Activated CD8-positive, alpha-beta memory T cell treated with anti-CD3 and anti-CD28 coated beads, Interleukin-2, amount 50 U/mL, for 24 hours (primary cell): ENCODE results near the gene LRRC4B.
A peak's percentile ranks its signal among the peaks of the same experiment; 100 is the strongest.

Experiments used
- DNase-seq: peaks from one replicate; pipeline ENCODE4 v3.0.0-alpha.2; 2020; ENCODE audit errors: extremely low read depth

The LRRC4B gene

GRCh38 chr19:50570997-50571396 lies 2.8 kb upstream of the LRRC4B start:
- no peak for DNase-seq

DNA sequence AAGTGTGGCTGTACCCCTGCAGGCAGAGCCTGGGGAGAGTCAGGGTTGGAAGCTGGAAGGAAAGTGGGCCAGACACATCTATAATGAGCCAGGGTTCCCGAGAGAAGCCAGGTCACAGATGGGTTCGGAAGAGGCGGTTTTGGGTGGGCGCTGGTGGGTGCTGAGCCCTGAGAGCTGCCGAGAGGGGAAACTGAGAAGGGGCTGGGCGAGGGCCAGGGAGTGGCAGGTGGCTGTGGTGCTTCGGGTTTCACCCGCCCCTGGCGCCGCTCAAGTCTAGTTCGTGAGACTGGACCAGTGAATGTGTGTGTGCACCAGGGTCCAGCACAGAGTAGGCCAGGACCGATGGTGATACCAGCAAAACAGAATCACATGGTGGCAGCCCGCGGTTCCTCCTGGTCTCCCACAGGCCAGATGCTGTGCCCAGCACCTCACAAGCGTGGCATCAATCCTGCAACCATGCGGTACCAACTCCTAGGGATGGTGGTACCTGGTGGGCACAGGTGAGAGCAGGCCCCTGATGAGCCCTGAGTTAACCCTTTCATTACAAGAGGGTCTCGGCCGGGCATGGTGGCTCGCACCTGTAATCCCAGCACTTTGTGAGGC lies 1.8 kb upstream of the LRRC4B start:
- no peak for DNase-seq

- DNase-seq, result no peak
Observed at GRCh38 chr19:50568728-50569698, 778 bp upstream of the LRRC4B start.

DNA sequence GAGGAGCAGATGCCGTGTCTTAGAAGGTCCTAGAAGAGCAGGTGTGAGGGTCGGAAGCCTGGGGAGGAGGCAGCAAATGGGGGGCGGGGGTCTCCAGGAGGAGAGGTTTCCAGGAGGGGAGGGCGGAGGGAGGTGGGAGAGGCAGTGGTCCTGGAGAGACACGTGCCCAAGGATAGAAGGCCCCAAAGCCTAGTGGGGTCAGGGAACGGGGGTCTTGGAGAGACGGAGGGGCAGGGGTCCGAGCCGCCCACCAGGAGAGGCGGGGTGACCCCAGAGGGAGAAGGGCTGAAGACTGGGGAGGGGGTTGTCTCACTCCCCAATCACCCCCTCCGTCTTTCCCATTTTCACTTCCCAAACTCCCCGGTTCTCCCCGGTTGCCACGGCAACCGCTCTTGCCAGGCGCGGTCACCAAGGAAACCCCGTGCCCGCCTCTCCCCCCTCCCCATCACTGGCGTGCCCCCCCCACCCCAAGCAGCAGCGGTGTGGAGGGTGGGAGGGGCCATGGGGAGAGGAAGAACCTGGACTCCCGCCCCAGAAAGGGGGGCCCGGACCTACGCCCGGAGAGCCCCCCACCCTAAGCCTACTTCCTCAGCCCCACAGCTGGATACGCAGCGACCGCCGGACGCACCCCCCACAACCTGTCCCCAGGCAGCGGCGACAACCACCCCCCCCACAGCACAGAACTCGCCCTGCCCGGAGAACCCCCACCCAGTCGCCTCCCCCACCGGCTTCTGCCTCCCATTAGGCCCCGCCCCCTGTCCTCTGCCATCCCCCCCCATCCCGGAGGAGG lies 988 bp downstream of the LRRC4B start:
- no peak for DNase-seq

GRCh38 chr19:50565984-50566903 lies 2.0 kb downstream of the LRRC4B start:
- no peak for DNase-seq

DNA sequence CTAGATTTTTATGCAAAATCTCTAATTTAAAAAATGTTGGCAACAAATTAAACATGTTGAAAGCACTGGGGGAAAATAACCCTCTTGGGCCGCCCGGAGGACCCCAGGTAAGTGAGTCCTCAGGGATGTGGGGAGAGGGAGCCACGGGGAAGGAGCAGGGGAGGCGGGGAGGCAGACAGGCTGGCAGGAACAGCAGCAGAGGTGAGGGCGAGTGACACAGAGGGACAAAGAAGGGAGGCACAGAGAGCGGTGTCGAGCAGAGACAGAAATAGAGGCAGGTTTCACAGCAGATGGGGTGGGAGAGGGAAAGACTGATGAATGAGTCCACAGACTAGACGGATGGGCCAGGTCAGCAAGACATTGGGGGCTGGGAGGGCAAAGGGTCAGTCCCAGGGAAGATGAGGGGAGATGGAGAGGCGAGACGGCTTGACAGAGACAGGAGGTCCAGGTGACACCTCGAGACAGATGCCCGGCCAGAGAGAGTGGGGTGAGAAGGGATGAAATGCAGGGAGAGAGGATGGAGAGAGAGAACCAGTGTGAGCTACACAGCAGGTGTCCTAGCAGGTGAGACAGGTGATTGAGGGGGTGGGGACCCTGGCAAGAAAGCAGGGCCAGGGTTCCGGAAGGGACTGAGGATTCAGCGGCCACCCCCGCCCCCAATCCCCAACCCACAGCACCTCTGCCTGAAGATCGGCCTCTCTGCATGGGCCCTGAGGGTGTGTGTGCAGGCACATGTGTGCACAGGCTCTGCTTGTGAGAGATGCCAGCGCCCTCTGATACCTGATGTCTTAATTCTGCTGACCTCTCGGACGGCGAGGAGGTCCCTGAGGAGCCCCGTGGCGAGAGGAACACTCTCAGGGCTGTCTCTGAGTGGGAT lies 3.8 kb downstream of the LRRC4B start:
- DNase-seq, result no peak

GRCh38 chr19:50563597-50563996 lies 4.6 kb downstream of the LRRC4B start:
- no peak for DNase-seq

DNA sequence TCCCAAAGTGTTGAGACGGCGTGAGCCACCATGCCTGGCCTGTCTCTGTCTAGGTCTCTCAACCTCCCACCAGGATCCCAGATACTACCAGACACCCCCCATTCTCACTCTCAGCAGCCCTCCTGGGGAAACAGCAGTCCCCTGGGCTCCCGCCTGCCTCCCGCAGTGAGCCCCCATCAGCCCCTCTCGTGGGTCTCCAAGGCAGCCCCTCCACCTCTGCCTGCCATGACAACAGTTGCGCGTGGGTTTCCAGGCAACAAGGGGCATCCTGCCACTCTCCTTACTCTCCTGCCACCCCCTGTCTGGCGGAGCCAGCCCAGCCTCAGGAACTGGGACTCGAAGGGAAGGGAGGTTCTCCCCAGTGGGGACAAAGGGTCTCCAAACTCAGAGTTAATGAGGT lies 5.2 kb downstream of the LRRC4B start:
- DNase-seq, result no peak

DNA sequence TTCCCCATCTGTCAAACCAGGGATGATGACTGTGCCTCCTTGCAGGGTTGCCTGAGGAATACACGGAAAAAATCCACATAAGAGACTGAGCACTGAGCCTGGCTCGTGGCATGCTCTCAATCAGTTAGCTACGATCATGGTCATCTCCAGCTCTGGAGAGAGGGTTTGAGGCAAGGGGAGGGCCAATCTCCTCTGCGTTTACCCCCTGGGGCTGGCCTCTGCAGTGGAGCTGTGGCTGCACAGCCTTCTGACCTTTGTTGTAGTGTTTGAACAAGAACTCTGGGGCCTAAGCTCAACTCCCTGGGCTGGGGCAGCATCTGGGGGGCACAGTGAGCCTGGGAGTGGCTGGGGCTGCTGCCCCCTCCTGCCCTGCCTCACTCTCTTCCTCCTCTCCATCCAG lies 5.9 kb downstream of the LRRC4B start:
- DNase-seq, result no peak

DNA sequence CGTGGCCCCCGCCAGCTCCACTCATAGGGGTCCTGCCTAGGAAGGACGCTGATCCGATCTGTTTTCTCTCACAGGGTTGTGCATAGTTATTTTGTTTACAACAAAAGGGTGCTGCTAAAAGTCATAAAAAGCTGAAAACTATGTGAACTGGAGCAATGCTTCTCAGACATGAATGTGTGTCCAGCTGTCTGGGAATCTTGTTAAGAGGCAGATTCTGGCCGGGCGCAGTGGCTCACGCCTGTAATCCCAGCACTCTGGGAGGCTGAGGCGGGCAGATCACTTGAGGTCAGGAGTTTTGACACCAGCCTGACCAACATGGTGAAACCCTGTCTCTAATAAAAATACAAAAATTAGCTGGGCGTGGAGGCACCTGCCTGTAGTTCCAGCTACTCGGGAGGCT lies 8.6 kb downstream of the LRRC4B start:
- DNase-seq, result no peak

DNA sequence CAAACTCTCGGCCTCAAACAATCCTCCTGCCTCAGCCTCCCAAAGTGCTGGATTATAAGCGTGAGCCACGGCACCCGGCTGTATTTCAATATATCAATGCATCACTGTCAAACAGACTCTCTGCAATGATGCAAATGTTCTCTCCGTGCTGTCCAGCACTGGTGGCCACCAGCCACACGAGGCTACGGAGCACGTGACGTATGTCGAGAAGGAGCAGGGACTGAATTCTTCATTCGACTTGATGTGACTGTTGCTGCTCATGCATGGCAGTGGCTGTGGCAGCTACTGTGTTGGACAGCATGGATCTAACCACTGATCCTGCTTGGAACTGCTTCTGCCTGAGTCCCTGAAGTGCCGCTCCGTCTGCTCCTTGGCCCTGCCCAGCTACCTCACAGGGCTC lies 9.8 kb downstream of the LRRC4B start:
- DNase-seq, result no peak

DNA sequence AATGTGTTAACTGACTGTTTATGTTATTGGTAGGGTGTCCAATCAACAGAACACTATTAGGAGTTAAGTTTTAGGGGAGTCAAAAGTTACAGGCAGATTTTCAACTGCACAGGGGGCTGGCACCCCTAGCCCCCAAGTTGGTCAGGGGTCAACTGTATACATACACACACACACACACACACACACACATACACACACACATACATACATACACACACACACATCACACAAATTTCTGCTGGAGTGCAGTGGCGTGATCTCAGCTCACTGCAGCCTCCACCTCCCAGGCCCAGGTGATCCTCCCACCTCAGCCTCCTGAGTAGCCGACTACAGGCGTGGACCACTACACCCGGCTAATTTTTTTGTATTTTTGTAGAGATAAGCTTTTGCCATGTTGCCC lies 10.2 kb downstream of the LRRC4B start:
- no peak for DNase-seq

- DNase-seq, result no peak
Observed at GRCh38 chr19:50557009-50557613, 11.1 kb downstream of the LRRC4B start.

DNA sequence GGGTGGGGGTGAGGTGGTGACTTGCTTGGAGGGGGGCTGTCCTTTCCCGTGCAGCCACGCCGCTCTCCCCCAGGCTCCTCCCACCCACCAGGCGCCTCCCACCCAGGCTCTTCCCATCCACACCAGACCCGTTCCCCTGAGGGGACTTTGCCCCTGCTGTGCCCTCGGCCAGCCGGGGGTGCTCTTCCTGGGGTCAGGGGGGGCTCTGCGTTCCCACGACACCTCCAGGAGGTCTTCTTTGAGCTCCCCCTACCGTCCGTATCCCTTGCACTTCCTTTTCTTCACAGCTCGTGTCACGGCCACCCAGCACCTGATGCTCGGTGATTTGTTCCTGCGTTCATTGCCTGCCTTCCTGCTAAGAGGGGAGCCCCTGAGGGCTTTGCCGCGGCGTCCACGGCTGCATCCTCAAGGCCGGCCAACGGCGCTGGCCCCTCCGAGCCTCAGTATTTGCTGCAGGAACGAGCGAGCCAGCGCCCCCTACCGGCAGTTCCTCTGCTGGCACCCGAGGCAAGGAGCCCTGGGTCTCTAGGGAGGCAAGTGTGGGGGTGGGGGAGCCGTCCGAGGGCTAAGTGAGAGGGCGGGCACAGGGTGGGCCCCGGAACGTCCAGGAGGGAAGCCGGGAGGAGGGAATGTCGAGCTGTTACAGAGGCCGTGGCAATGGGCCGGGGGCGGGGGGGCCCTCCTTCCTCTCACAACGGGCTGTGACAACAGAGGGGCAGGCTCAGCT lies 11.8 kb downstream of the LRRC4B start:
- peak; percentile 27 for DNase-seq

- DNase-seq, result no peak
Observed at GRCh38 chr19:50555450-50556281, 12.6 kb downstream of the LRRC4B start.

DNA sequence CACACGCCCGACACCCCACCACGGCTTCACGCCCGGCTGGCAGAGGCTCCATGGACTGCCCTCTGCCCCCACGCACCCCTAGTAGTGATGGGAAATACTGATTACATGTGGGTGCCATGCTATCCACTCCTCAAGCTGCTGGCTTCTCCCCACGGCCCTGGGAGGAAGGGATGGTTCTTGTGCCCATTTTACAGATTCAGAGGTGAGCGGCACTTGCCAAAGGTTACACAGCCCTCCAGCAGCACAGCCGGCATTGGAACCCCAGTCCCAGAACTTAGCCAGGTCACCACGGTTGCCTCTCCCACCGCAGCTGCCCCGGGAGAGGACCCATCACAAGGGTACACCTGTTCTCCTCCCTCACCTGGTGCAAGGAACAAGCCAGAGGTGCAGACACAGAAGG lies 13.2 kb downstream of the LRRC4B start:
- DNase-seq, result no peak

DNA sequence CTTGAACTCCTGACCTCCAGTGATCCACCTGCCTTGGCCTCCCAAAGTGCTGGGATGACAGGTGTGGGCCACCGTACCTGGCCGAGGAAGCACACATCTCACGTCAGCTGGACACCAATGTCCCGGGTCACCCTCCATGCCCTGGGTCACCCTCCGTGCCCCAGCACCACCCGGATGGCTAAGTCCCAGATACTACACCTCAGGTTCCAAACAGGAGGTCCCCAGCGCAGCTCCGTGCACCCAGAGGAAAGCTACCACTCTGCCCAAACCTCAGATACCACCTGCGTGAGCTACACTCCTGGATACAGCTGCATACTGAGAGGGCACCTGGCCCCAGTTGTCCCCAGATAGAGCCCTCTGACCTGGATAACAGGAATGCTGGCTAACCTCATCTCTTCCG lies 14.0 kb downstream of the LRRC4B start:
- no peak for DNase-seq

DNA sequence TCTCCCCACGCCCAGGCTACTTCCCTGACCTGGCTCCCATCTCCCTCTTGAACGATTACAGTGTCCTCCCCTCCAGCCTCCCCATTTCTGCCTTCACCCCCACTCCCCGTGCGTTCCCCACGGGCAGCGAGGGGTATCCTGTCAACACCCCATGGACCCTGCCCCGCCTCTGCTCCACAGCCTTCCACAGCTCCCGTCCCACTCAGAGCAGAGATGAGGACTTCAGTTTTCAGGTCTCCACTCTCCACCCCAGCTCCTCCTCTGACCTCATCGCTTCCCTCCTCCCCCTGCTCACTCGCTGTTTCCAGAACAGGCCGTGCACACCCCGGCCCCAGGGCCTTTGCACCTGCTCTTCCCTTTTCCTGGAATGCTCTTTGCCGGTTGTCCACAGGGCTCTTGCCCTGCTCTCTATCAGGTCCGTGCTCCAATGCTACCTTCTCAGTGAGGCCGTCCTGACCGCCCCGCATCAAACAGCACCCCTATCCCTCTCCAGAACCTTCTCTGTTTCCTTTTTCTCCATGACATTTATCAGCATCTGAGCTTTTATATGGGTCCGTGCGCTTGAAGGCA lies 15.0 kb downstream of the LRRC4B start:
- no peak for DNase-seq
